Measurements from ENCODE around the gene CAPN12. TPM values are rescaled to one million over a fixed set of nuclear protein-coding genes. Genes with fewer than 3 reads are reported as not detected.
"Not testable (repeated sequence)": the region's sequence is repeated elsewhere in the genome, so short reads cannot be mapped to it uniquely, and the experiment has no call there.

CAPN12 gene
- polyA plus RNA-seq, 4 donors = 2.4 to 46.2 (median 14.4) TPM

GRCh38 chr19:38786572-38787265 is 42.4 kb upstream of the CAPN12 start:
- Histone ChIP-seq H3K4me3 (ENCODE audit: low read depth in 1 of 3, low read length in 3 of 3) (no peak overlapping the region), H3K27ac (ENCODE audit: low read depth in 1 of 3, low read length in 2 of 3) (no peak overlapping the region), H3K27me3 (ENCODE audit: control insufficient read depth in 3 of 3, insufficient read depth in 3 of 3, low read length in 3 of 3) (no peaks in the 10 kb centered on the region), H3K4me1 (ENCODE audit: control insufficient read depth in 3 of 3, insufficient read depth in 2 of 3, low read depth in 1 of 3, low read length in 2 of 3) (peaks cover 0 to 9% (median 0%) of the 10 kb centered on the region in 3 donors), H3K36me3 (ENCODE audit: control insufficient read depth in 3 of 3, insufficient read depth in 2 of 3, low read depth in 1 of 3, low read length in 3 of 3) (no peaks in the 10 kb centered on the region), H3K9me3 (ENCODE audit: control insufficient read depth in 2 of 2, insufficient read depth in 1 of 2, low read depth in 1 of 2, low read length in 1 of 2) (peaks cover 0 to 5% of the 10 kb centered on the region in 2 donors)
- FAIRE-seq = no peak
- 85 to 95% (median 90%) methylated on average over 11 of the region's 11 CpGs for WGBS, 3 donors
- no peak for DNase-seq

- H3K27ac ChIP-seq (ENCODE audit: low read depth in 1 of 3, low read length in 2 of 3); H3K4me1 ChIP-seq (ENCODE audit: control insufficient read depth in 3 of 3, insufficient read depth in 2 of 3, low read depth in 1 of 3, low read length in 2 of 3); DNase-seq; H3K4me3 ChIP-seq (ENCODE audit: low read depth in 1 of 3, low read length in 3 of 3); H3K9me3 ChIP-seq (ENCODE audit: control insufficient read depth in 2 of 2, insufficient read depth in 1 of 2, low read depth in 1 of 2, low read length in 1 of 2); FAIRE-seq; H3K27me3 ChIP-seq (ENCODE audit: control insufficient read depth in 3 of 3, insufficient read depth in 3 of 3, low read length in 3 of 3); H3K36me3 ChIP-seq (ENCODE audit: control insufficient read depth in 3 of 3, insufficient read depth in 2 of 3, low read depth in 1 of 3, low read length in 3 of 3): not testable (repeated sequence)
- 85 to 98% (median 96%) methylated on average over 3 of the region's 3 CpGs for WGBS, 3 donors
Observed at GRCh38 chr19:38786061-38786460, 41.8 kb upstream of the CAPN12 start.

GRCh38 chr19:38785187-38785699 is 41.0 kb upstream of the CAPN12 start:
- Histone ChIP-seq H3K27me3 (ENCODE audit: control insufficient read depth in 3 of 3, insufficient read depth in 3 of 3, low read length in 3 of 3) (no peaks in the 10 kb centered on the region), H3K4me3 (ENCODE audit: low read depth in 1 of 3, low read length in 3 of 3) (no peak overlapping the region), H3K9me3 (ENCODE audit: control insufficient read depth in 2 of 2, insufficient read depth in 1 of 2, low read depth in 1 of 2, low read length in 1 of 2) (peaks cover 0 to 5% of the 10 kb centered on the region in 2 donors), H3K4me1 (ENCODE audit: control insufficient read depth in 3 of 3, insufficient read depth in 2 of 3, low read depth in 1 of 3, low read length in 2 of 3) (peaks cover 0 to 13% (median 0%) of the 10 kb centered on the region in 3 donors), H3K36me3 (ENCODE audit: control insufficient read depth in 3 of 3, insufficient read depth in 2 of 3, low read depth in 1 of 3, low read length in 3 of 3) (no peaks in the 10 kb centered on the region), H3K27ac (ENCODE audit: low read depth in 1 of 3, low read length in 2 of 3) (no peak overlapping the region)
- DNase-seq (no peak), FAIRE-seq (no peak)
- 96 to 99% (median 98%) methylated on average over 7 of the region's 7 CpGs for WGBS, 3 donors

GRCh38 chr19:38784224-38784623 is 40.0 kb upstream of the CAPN12 start:
- no peak overlapping the region for H3K27ac ChIP-seq (ENCODE audit: low read depth in 1 of 3, low read length in 2 of 3)
- peaks cover 0 to 5% of the 10 kb centered on the region in 2 donors for H3K9me3 ChIP-seq (ENCODE audit: control insufficient read depth in 2 of 2, insufficient read depth in 1 of 2, low read depth in 1 of 2, low read length in 1 of 2)
- no peaks in the 10 kb centered on the region for H3K36me3 ChIP-seq (ENCODE audit: control insufficient read depth in 3 of 3, insufficient read depth in 2 of 3, low read depth in 1 of 3, low read length in 3 of 3)
- DNase-seq = peak; percentile 59 to 93
- H3K4me3 ChIP-seq (ENCODE audit: low read depth in 1 of 3, low read length in 3 of 3) = no peak overlapping the region
- WGBS, 3 donors = 34 to 70% (median 42%) methylated on average over 3 of the region's 3 CpGs
- H3K4me1 ChIP-seq (ENCODE audit: control insufficient read depth in 3 of 3, insufficient read depth in 2 of 3, low read depth in 1 of 3, low read length in 2 of 3) = peaks cover 0 to 13% (median 0%) of the 10 kb centered on the region in 3 donors
- FAIRE-seq = no peak
- H3K27me3 ChIP-seq (ENCODE audit: control insufficient read depth in 3 of 3, insufficient read depth in 3 of 3, low read length in 3 of 3) = no peaks in the 10 kb centered on the region

GRCh38 chr19:38782212-38782611 is 37.9 kb upstream of the CAPN12 start:
- H3K4me1 ChIP-seq (ENCODE audit: control insufficient read depth in 3 of 3, insufficient read depth in 2 of 3, low read depth in 1 of 3, low read length in 2 of 3); H3K27me3 ChIP-seq (ENCODE audit: control insufficient read depth in 3 of 3, insufficient read depth in 3 of 3, low read length in 3 of 3); DNase-seq; H3K9me3 ChIP-seq (ENCODE audit: control insufficient read depth in 2 of 2, insufficient read depth in 1 of 2, low read depth in 1 of 2, low read length in 1 of 2); H3K36me3 ChIP-seq (ENCODE audit: control insufficient read depth in 3 of 3, insufficient read depth in 2 of 3, low read depth in 1 of 3, low read length in 3 of 3); H3K27ac ChIP-seq (ENCODE audit: low read depth in 1 of 3, low read length in 2 of 3); FAIRE-seq; H3K4me3 ChIP-seq (ENCODE audit: low read depth in 1 of 3, low read length in 3 of 3): not testable (repeated sequence)
- 90 to 92% (median 92%) methylated on average over 13 of the region's 13 CpGs for WGBS, 3 donors

- Histone ChIP-seq H3K36me3 (ENCODE audit: control insufficient read depth in 3 of 3, insufficient read depth in 2 of 3, low read depth in 1 of 3, low read length in 3 of 3) (no peaks in the 10 kb centered on the region), H3K4me1 (ENCODE audit: control insufficient read depth in 3 of 3, insufficient read depth in 2 of 3, low read depth in 1 of 3, low read length in 2 of 3) (peaks cover 0 to 8% (median 0%) of the 10 kb centered on the region in 3 donors), H3K4me3 (ENCODE audit: low read depth in 1 of 3, low read length in 3 of 3) (no peak overlapping the region), H3K27me3 (ENCODE audit: control insufficient read depth in 3 of 3, insufficient read depth in 3 of 3, low read length in 3 of 3) (no peaks in the 10 kb centered on the region), H3K9me3 (ENCODE audit: control insufficient read depth in 2 of 2, insufficient read depth in 1 of 2, low read depth in 1 of 2, low read length in 1 of 2) (peaks cover 0 to 5% of the 10 kb centered on the region in 2 donors), H3K27ac (ENCODE audit: low read depth in 1 of 3, low read length in 2 of 3) (no peak overlapping the region)
- WGBS, 3 donors = 46 to 71% (median 49%) methylated on average over 7 of the region's 7 CpGs
- DNase-seq (no peak), FAIRE-seq (no peak)
Observed at GRCh38 chr19:38781058-38781457, 36.8 kb upstream of the CAPN12 start.

GRCh38 chr19:38780443-38780842 is 36.2 kb upstream of the CAPN12 start:
- Histone ChIP-seq H3K4me1 (ENCODE audit: control insufficient read depth in 3 of 3, insufficient read depth in 2 of 3, low read depth in 1 of 3, low read length in 2 of 3) (peaks cover 0 to 8% (median 0%) of the 10 kb centered on the region in 3 donors), H3K36me3 (ENCODE audit: control insufficient read depth in 3 of 3, insufficient read depth in 2 of 3, low read depth in 1 of 3, low read length in 3 of 3) (no peaks in the 10 kb centered on the region), H3K27ac (ENCODE audit: low read depth in 1 of 3, low read length in 2 of 3) (no peak overlapping the region), H3K27me3 (ENCODE audit: control insufficient read depth in 3 of 3, insufficient read depth in 3 of 3, low read length in 3 of 3) (no peaks in the 10 kb centered on the region), H3K4me3 (ENCODE audit: low read depth in 1 of 3, low read length in 3 of 3) (no peak overlapping the region), H3K9me3 (ENCODE audit: control insufficient read depth in 2 of 2, insufficient read depth in 1 of 2, low read depth in 1 of 2, low read length in 1 of 2) (peaks cover 0 to 5% of the 10 kb centered on the region in 2 donors)
- DNase-seq = no peak
- FAIRE-seq = no peak
- WGBS, 3 donors = 74 to 90% (median 90%) methylated on average over 7 of the region's 7 CpGs

- FAIRE-seq (no peak), DNase-seq (no peak)
- no peaks in the 10 kb centered on the region for H3K9me3 ChIP-seq (ENCODE audit: control insufficient read depth in 2 of 2, insufficient read depth in 1 of 2, low read depth in 1 of 2, low read length in 1 of 2)
- WGBS, 3 donors = 73 to 80% (median 75%) methylated on average over 7 of the region's 7 CpGs
- peaks cover 0 to 4% (median 0%) of the 10 kb centered on the region in 3 donors for H3K4me1 ChIP-seq (ENCODE audit: control insufficient read depth in 3 of 3, insufficient read depth in 2 of 3, low read depth in 1 of 3, low read length in 2 of 3)
- no peaks in the 10 kb centered on the region for H3K36me3 ChIP-seq (ENCODE audit: control insufficient read depth in 3 of 3, insufficient read depth in 2 of 3, low read depth in 1 of 3, low read length in 3 of 3)
- H3K4me3 ChIP-seq (ENCODE audit: low read depth in 1 of 3, low read length in 3 of 3) = no peak overlapping the region
- H3K27ac ChIP-seq (ENCODE audit: low read depth in 1 of 3, low read length in 2 of 3) = no peak overlapping the region
- H3K27me3 ChIP-seq (ENCODE audit: control insufficient read depth in 3 of 3, insufficient read depth in 3 of 3, low read length in 3 of 3) = no peaks in the 10 kb centered on the region
Observed at GRCh38 chr19:38778733-38779132, 34.5 kb upstream of the CAPN12 start.

All from small intestine (tissue), 7 donors.